Measurements from ENCODE around the gene UBAP2L. TPM values are rescaled to one million over a fixed set of nuclear protein-coding genes. Genes with fewer than 3 reads are reported as not detected.

The UBAP2L gene
- total RNA-seq, 4 donors from 2014 or later: 48.9 to 169 (median 71.2) TPM

DNA sequence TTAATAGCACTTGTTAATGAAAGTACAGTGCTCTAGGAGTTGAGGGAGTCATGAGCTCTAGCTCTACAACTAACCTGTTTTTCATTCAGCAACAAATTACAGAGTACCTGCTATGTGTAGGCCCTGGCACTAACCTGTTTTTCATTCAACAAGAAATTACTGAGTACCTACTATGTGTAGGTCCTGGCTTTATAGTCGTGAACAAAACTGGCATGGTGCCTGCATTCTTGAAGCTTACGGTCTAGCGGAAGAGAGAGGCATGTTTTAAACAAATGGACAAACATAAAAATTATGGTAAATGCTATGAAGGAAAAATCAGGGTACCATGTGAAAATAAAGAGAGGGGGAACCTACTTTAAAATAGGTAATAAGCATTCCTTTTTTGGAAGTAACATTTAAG, 2.2 kb upstream of the UBAP2L start:
- H3K4me3 ChIP-seq: peak overlapping the region in 2 of 4 donors; percentile 66 to 85
- H3K27me3 ChIP-seq: no peaks in the 10 kb centered on the region
- TF ChIP-seq, protein P1, sequence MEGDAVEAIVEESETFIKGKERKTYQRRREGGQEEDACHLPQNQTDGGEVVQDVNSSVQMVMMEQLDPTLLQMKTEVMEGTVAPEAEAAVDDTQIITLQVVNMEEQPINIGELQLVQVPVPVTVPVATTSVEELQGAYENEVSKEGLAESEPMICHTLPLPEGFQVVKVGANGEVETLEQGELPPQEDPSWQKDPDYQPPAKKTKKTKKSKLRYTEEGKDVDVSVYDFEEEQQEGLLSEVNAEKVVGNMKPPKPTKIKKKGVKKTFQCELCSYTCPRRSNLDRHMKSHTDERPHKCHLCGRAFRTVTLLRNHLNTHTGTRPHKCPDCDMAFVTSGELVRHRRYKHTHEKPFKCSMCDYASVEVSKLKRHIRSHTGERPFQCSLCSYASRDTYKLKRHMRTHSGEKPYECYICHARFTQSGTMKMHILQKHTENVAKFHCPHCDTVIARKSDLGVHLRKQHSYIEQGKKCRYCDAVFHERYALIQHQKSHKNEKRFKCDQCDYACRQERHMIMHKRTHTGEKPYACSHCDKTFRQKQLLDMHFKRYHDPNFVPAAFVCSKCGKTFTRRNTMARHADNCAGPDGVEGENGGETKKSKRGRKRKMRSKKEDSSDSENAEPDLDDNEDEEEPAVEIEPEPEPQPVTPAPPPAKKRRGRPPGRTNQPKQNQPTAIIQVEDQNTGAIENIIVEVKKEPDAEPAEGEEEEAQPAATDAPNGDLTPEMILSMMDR (IDR thresholded peaks at IDR 0.05): no peak
- no peak for TF ChIP-seq POLR2A (IDR thresholded peaks at IDR 0.05)
- no peaks in the 10 kb centered on the region for H3K9me3 ChIP-seq
- H3K36me3 ChIP-seq: peaks cover 0 to 36% (median 4%) of the 10 kb centered on the region in 3 donors
- peaks cover 0 to 32% (median 10%) of the 10 kb centered on the region in 4 donors for H3K4me1 ChIP-seq
- no peak overlapping the region for H3K27ac ChIP-seq
- no peak for DNase-seq

DNA sequence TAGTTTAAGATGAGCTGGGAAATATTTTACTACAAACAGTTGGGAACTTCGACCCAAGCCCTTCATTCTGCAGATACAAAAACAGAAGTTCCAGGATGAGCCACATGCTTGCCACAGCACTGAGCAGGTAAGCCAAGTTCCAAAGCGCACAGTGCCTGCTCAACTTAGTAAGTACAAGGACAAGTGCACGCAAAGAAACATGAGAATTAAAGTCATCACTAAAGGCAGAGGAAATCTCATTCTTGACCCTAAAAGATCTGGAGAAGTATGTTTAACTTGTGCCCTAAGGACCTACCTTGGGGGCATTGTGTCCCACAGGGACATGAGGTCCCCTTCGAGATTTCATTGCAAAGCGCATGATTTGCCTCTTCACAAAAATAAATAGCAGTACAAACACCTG, 1.2 kb upstream of the UBAP2L start:
- Histone ChIP-seq H3K4me3 (peak overlapping the region; percentile 66 to 98 (median 88)), H3K36me3 (peaks cover 0 to 26% (median 4%) of the 10 kb centered on the region in 3 donors), H3K4me1 (peaks cover 0 to 32% (median 10%) of the 10 kb centered on the region in 4 donors), H3K27me3 (no peaks in the 10 kb centered on the region), H3K27ac (peak overlapping the region; percentile 94 to 99 (median 98)), H3K9me3 (no peaks in the 10 kb centered on the region)
- no peak for DNase-seq
- TF ChIP-seq POLR2A (IDR thresholded peaks at IDR 0.05): no peak

DNA sequence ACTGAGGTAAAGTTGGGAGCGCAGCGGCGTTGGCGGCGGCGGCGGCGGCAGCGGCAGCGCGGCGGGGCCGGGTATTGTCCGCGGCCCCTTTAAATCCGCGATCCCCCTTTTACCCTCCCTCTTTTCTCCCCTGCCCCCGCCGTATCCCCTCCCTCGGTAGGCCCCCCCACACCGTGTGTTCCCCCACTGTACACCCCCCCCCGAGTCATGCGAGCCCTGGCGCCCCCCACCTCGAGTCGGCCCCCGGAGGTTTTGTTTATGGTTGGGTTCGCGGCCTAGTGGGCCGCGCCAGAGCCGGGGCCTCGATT, 169 bp downstream of the UBAP2L start:
- no peaks in the 10 kb centered on the region for H3K9me3 ChIP-seq
- H3K27ac ChIP-seq: peak overlapping the region; percentile 94 to 99 (median 97)
- H3K36me3 ChIP-seq: peaks cover 0 to 29% (median 4%) of the 10 kb centered on the region in 3 donors
- H3K4me1 ChIP-seq: peaks cover 0 to 32% (median 10%) of the 10 kb centered on the region in 4 donors
- peak overlapping the region; percentile 66 to 98 (median 80) for H3K4me3 ChIP-seq
- H3K27me3 ChIP-seq: no peaks in the 10 kb centered on the region
- peak in 1 of 3 donors; percentile 51 for DNase-seq
- no peak for TF ChIP-seq POLR2A (IDR thresholded peaks at IDR 0.05)
- TF ChIP-seq, protein P1 (IDR thresholded peaks at IDR 0.05): no peak

DNA sequence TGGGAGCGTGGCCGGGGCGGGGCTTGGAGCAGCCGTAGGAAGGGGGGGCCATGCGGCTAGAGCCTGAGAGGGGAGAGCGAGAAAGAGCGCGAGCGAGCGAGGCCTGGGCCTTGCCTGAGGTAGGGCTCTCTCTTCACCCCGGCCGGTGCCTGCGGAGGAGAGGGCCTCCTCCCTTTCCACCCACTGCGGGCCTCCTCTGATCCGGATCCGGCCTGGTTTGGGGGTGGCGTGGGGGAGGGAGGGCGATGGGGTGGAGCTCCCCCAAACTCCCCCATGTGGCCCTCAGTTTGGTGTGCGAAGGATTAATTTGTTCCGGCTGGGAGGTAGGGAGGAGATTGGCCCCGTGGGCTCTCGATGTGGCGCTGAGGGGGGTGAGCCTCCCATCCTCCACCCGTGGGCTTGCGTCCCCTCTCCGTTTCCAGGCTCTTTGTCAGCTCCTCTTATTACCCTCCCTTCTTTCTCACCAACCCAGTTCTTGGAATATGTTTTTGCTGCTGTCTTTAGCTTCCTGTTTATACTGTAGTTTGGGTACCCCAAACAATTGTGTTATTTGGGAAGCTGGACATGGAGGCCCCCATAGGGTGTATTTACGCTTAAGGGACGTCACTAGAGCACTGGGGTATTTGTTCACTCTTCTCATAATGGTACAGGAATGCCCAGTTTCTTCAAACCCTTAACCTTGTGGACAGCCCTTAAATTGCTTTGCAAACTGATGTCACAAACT, 685 bp downstream of the UBAP2L start:
- peak; percentile 53 to 78 (median 77) for DNase-seq
- H3K27me3 ChIP-seq: no peaks in the 10 kb centered on the region
- peaks cover 0 to 32% (median 10%) of the 10 kb centered on the region in 4 donors for H3K4me1 ChIP-seq
- H3K36me3 ChIP-seq: peaks cover 0 to 33% (median 4%) of the 10 kb centered on the region in 3 donors
- no peak for TF ChIP-seq POLR2A (IDR thresholded peaks at IDR 0.05)
- TF ChIP-seq, protein P1 (IDR thresholded peaks at IDR 0.05): peak in 1 of 6 experiments; percentile 2
- no peaks in the 10 kb centered on the region for H3K9me3 ChIP-seq
- peak overlapping the region; percentile 94 to 99 (median 97) for H3K27ac ChIP-seq
- H3K4me3 ChIP-seq: peak overlapping the region; percentile 66 to 98 (median 80)

DNA sequence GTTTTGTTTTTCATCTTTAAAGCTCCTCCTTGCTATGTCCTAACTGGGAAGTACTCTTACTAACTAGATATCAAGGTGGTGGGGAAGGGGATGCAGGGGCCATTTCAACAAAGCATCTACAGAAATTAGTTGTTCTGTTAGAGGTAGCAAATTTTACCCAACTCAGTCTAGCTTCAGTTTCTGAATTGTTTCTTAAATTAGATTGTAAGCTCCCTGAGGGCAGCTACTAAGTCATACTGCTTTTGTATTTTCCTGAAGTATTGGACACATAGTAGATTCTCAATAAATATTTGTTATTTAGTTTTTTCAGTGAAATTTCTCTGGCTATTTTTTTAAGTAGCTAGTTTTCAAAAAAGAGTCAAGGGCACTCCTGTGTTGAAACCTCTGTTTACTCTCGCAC, 1.8 kb downstream of the UBAP2L start:
- peaks cover 0 to 30% (median 10%) of the 10 kb centered on the region in 4 donors for H3K4me1 ChIP-seq
- peaks cover 0 to 34% (median 4%) of the 10 kb centered on the region in 3 donors for H3K36me3 ChIP-seq
- H3K27ac ChIP-seq: peak overlapping the region in 1 of 4 donors; percentile 97
- TF ChIP-seq POLR2A (IDR thresholded peaks at IDR 0.05): no peak
- no peaks in the 10 kb centered on the region for H3K9me3 ChIP-seq
- no peak for DNase-seq
- no peaks in the 10 kb centered on the region for H3K27me3 ChIP-seq
- H3K4me3 ChIP-seq: peak overlapping the region in 1 of 4 donors; percentile 70

DNA sequence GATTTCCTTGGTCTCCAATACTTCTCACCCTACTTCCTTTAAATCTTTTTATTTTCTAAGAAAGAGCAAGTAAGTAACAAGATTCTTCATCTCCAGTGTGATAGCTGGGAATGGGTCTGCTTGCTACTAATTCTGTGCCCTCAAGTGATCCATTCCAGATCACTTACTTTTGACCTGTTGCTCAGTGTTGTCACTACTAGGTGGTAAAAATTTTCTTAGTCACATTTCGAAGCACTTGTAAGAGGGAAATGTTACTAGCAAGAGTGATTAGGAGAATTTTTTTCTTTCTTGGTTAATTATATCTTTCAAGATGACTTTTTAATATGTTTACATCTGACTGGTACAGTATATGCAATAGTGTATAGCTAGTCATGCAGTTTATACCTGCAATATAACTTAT, 2.2 kb downstream of the UBAP2L start:
- TF ChIP-seq, protein P1 (IDR thresholded peaks at IDR 0.05): no peak
- no peak for TF ChIP-seq POLR2A (IDR thresholded peaks at IDR 0.05)
- Histone ChIP-seq H3K36me3 (peaks cover 0 to 34% (median under 1%) of the 10 kb centered on the region in 3 donors), H3K4me3 (no peak overlapping the region), H3K9me3 (no peaks in the 10 kb centered on the region), H3K4me1 (peaks cover 0 to 26% (median 10%) of the 10 kb centered on the region in 4 donors), H3K27ac (no peak overlapping the region), H3K27me3 (no peaks in the 10 kb centered on the region)
- no peak for DNase-seq

All from Peyer's patch (tissue), 4 donors.